Adrenal gland (tissue), 5 donors: ENCODE measurements around the gene HEATR5B.

Experiments used
- POLR2A ChIP-seq, 2 donors: fragments of 450-650 bp; IDR thresholded peaks; one replicate each; pipeline ENCODE4 v1.6.1; 2017; ENCODE audit warnings: antibody characterized with exemption in 2 of 2, mild to moderate bottlenecking in 2 of 2, moderate library complexity in 1 of 2
- TF ChIP-seq, protein P1 (sequence below), 6 experiments: fragments of 450-650 bp in 4 of 6; fragments of 200-600 bp in 2 of 6; sonication (generic) in 1 of 6; IDR thresholded peaks; 1 replicate in 5 of 6; 2 replicates in 1 of 6; pipeline versions ENCODE4 v1.5.1 to v1.8.0; 2016 to 2021; ENCODE audit warnings: antibody characterized with exemption in 6 of 6, mild to moderate bottlenecking in 2 of 6, moderate library complexity in 1 of 6
- donor health status: DM: no; HTN: no; CAD: no.

DNA sequence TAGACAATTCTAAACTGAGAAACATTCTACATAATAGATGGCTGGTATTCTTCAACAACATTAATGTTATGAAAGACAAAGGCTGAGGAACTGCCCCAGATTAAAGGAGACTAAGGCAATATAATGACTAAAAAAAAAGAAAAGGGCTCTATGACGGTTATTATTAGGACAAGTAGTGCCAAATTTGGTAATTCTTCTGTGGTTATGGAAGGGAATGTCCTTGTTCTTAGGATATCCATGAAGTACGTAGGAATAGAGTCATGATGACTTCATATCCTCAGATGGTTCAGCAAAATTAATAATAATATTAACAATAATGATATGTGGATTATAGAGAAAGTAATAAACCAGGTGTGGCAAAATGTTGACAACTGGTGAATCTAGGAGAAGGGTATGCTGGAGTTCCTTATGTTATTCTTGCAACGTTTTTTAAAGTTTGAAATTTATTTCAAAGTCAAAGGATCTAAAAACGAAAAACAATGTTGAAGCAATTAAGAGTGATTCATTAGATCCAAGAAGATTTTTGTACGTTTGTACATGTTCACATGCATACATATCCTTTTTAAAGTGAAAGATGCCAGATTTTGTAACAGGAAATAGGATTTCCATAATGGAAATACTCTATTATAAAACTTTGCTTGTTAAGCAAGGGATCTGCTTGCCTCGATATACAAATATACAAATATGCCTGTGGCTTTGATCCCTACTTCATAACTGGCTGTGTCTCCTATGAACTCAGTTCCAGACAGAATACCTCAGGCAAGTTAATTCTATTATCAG lies 90.1 kb downstream of the HEATR5B start:
- TF ChIP-seq, protein P1, sequence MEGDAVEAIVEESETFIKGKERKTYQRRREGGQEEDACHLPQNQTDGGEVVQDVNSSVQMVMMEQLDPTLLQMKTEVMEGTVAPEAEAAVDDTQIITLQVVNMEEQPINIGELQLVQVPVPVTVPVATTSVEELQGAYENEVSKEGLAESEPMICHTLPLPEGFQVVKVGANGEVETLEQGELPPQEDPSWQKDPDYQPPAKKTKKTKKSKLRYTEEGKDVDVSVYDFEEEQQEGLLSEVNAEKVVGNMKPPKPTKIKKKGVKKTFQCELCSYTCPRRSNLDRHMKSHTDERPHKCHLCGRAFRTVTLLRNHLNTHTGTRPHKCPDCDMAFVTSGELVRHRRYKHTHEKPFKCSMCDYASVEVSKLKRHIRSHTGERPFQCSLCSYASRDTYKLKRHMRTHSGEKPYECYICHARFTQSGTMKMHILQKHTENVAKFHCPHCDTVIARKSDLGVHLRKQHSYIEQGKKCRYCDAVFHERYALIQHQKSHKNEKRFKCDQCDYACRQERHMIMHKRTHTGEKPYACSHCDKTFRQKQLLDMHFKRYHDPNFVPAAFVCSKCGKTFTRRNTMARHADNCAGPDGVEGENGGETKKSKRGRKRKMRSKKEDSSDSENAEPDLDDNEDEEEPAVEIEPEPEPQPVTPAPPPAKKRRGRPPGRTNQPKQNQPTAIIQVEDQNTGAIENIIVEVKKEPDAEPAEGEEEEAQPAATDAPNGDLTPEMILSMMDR (IDR thresholded peaks at IDR 0.05): no peak
- no peak for TF ChIP-seq POLR2A (IDR thresholded peaks at IDR 0.05)
